IMR-90 (cell line): Measurements from ENCODE around the gene MRPS22. TPM values are rescaled to one million over a fixed set of nuclear protein-coding genes. Genes with fewer than 3 reads are reported as not detected.
"Not testable (repeated sequence)": the region's sequence is repeated elsewhere in the genome, so short reads cannot be mapped to it uniquely, and the experiment has no call there.

Source experiments
- ATAC-seq: fragments of 200-7000 bp; cut with Tn5 transposase; 2 replicates; pipeline ENCODE4 v1.9.1; 2020; ENCODE audit warnings: low read depth, mild to moderate bottlenecking, moderate library complexity
- BruUV-seq: library from RNA; stranded (reverse); fragments of 400-500 nt; replicated peaks from 2 replicates; lab custom pipeline; 2021; lab: Mats Ljungman, UMichigan
- CTCF ChIA-PET: fragments of 300-600 bp; formaldehyde crosslinking; extraction: SDS; loops from one replicate; lab custom pipeline; 2021; ENCODE audit warnings: antibody characterized with exemption; lab: Yijun Ruan, JAX
- POLR2A ChIA-PET: fragments of 300-600 bp; sonication (Branson Sonifier 250); formaldehyde crosslinking; loops from one replicate; lab custom pipeline; 2022; ENCODE audit warnings: antibody characterized with exemption; ENCODE audit not compliant: unreplicated experiment; lab: Charles Lee
- DNase-seq: peaks from one replicate; pipeline ENCODE4 v3.0.0; 2013
- H2AFZ ChIP-seq: replicated peaks from 2 replicates; pipeline ENCODE3; 2013; ENCODE audit warnings: low read length, mild to moderate bottlenecking; ENCODE audit not compliant: poor library complexity
- H2AK5ac ChIP-seq: 2 replicates; pipeline ENCODE4 v1.6.1; 2013; ENCODE audit warnings: low read depth, low read length, inconsistent platforms
- H2AK9ac ChIP-seq: replicated peaks from 2 replicates; pipeline ENCODE3; 2013; ENCODE audit warnings: mild to moderate bottlenecking, low read depth, low read length, moderate library complexity; ENCODE audit not compliant: poor library complexity
- H2BK120ac ChIP-seq: 2 replicates; pipeline ENCODE4 v1.6.1; 2013; ENCODE audit warnings: low read depth, low read length, inconsistent platforms
- H2BK15ac ChIP-seq: 3 replicates; pipeline ENCODE4 v1.6.1; 2013; ENCODE audit warnings: low read depth, low read length, inconsistent platforms
- H2BK20ac ChIP-seq: 2 replicates; pipeline ENCODE4 v1.6.1; 2013; ENCODE audit warnings: low read depth, mild to moderate bottlenecking, inconsistent platforms, low read length, moderate library complexity
- H2BK5ac ChIP-seq: 2 replicates; pipeline ENCODE4 v1.6.1; 2013; ENCODE audit warnings: mild to moderate bottlenecking, low read depth, low read length, inconsistent platforms; ENCODE audit not compliant: poor library complexity, severe bottlenecking
- H3K14ac ChIP-seq: replicated peaks from 2 replicates; pipeline ENCODE4 v1.6.1; 2013; ENCODE audit warnings: low read depth, low read length, inconsistent platforms
- H3K18ac ChIP-seq: 2 replicates; pipeline ENCODE4 v1.6.1; 2013; ENCODE audit warnings: low read depth, low read length, control low read depth
- H3K23ac ChIP-seq: 2 replicates; pipeline ENCODE4 v1.6.1; 2013; ENCODE audit warnings: low read depth, low read length, inconsistent platforms
- H3K27ac ChIP-seq: 2 replicates; pipeline ENCODE4 v1.5.1; 2013; ENCODE audit warnings: mild to moderate bottlenecking, control low read depth, low read length; ENCODE audit not compliant: insufficient read depth
- H3K27me3 ChIP-seq: 2 replicates; pipeline ENCODE4 v1.6.1; 2013; ENCODE audit warnings: low read length; ENCODE audit not compliant: control insufficient read depth, insufficient read depth
- H3K36me3 ChIP-seq: 2 replicates; pipeline ENCODE4 v1.6.1; 2013; ENCODE audit warnings: low read length, mixed read lengths; ENCODE audit not compliant: control insufficient read depth, insufficient read depth
- H3K4ac ChIP-seq: 2 replicates; pipeline ENCODE4 v1.6.1; 2013; ENCODE audit warnings: low read depth, low read length, inconsistent platforms
- H3K4me1 ChIP-seq: 2 replicates; pipeline ENCODE4 v1.6.1; 2013; ENCODE audit warnings: low read length, mixed read lengths; ENCODE audit not compliant: control insufficient read depth, insufficient read depth
- H3K4me2 ChIP-seq: 2 replicates; pipeline ENCODE4 v1.6.1; 2013; ENCODE audit warnings: low read depth, mild to moderate bottlenecking, control low read depth, low read length, moderate library complexity
- H3K4me3 ChIP-seq: 2 replicates; pipeline ENCODE4 v1.5.1; 2013; ENCODE audit warnings: low read depth, mild to moderate bottlenecking, control low read depth, low read length, moderate library complexity; ENCODE audit not compliant: insufficient read depth
- H3K56ac ChIP-seq: 2 replicates; pipeline ENCODE4 v1.6.1; 2013; ENCODE audit warnings: low read length, inconsistent platforms; ENCODE audit not compliant: insufficient read depth; ENCODE audit errors: extremely low read depth
- H3K79me1 ChIP-seq, 2 experiments: 2 replicates each; pipeline ENCODE4 v1.6.1; 2013; ENCODE audit warnings: low read length in 2 of 2, inconsistent platforms in 1 of 2, low read depth in 1 of 2
- H3K9ac ChIP-seq: 2 replicates; pipeline ENCODE4 v1.6.1; 2013; ENCODE audit warnings: low read depth, low read length, control low read depth
- H3K9me1 ChIP-seq: 2 replicates; pipeline ENCODE4 v1.6.1; 2013; ENCODE audit warnings: low read length, inconsistent platforms; ENCODE audit not compliant: insufficient read depth
- H3K9me3 ChIP-seq: 2 replicates; pipeline ENCODE4 v1.6.1; 2013; ENCODE audit warnings: low read length; ENCODE audit not compliant: control insufficient read depth, insufficient read depth
- H4K20me1 ChIP-seq: 2 replicates; pipeline ENCODE4 v1.6.1; 2013; ENCODE audit warnings: low read length, inconsistent platforms; ENCODE audit not compliant: insufficient read depth
- H4K5ac ChIP-seq: 2 replicates; pipeline ENCODE4 v1.6.1; 2013; ENCODE audit warnings: mild to moderate bottlenecking, low read depth, low read length, control low read depth
- H4K8ac ChIP-seq, 2 experiments: 2 replicates each; pipeline ENCODE4 v1.6.1; 2013; ENCODE audit warnings: low read depth in 2 of 2, low read length in 2 of 2, control low read depth in 1 of 2, inconsistent platforms in 1 of 2
- H4K91ac ChIP-seq: 2 replicates; pipeline ENCODE4 v1.6.1; 2013; ENCODE audit warnings: low read depth, low read length, inconsistent platforms; ENCODE audit not compliant: insufficient read depth
- BHLHE40 ChIP-seq: fragments of 150-350 bp; IDR thresholded peaks from 2 replicates; pipeline ENCODE4 v1.6.1; 2016; ENCODE audit warnings: mild to moderate bottlenecking, low read depth, low read length
- CEBPB ChIP-seq: IDR thresholded peaks from 2 replicates; pipeline ENCODE4 v1.6.1; 2012; ENCODE audit warnings: low read depth, low read length, improper control_type of control experiment
- ELK1 ChIP-seq: fragments of 150-350 bp; IDR thresholded peaks from 2 replicates; pipeline ENCODE4 v1.6.1; 2016; ENCODE audit warnings: low read depth, mild to moderate bottlenecking, low read length, moderate library complexity, borderline replicate concordance
- MAZ ChIP-seq: IDR thresholded peaks from 2 replicates; pipeline ENCODE4 v1.6.1; 2012; ENCODE audit warnings: low read depth, mild to moderate bottlenecking, low read length, improper control_type of control experiment, moderate library complexity, borderline replicate concordance
- MXI1 ChIP-seq: IDR thresholded peaks from 2 replicates; pipeline ENCODE4 v1.6.1; 2012; ENCODE audit warnings: low read depth, mild to moderate bottlenecking, low read length, moderate library complexity, borderline replicate concordance
- RCOR1 ChIP-seq: IDR thresholded peaks from 2 replicates; pipeline ENCODE4 v1.6.1; 2012; ENCODE audit warnings: mild to moderate bottlenecking, low read length, improper control_type of control experiment; ENCODE audit not compliant: insufficient replicate concordance
- RFX5 ChIP-seq: IDR thresholded peaks from 2 replicates; pipeline ENCODE4 v1.8.0; 2012; ENCODE audit warnings: low read depth, mild to moderate bottlenecking, low read length, moderate library complexity
- WGBS, 2 experiments: methylation state at CpG; one replicate each; pipeline versions ENCODE4 v1.1.5 to v1.1.7; 2013; ENCODE audit warnings: missing lambda C conversion rate in 2 of 2; ENCODE audit not compliant: insufficient read length in 1 of 2; ENCODE audit errors: extremely low coverage in 2 of 2; 5-methylcytosine and 5-hydroxymethylcytosine counted together
- dilution Hi-C: fragments of 300-500 bp; cut with HindIII; formaldehyde crosslinking; loops from one replicate; pipeline ENCODE4 v1.14.3; 2018; ENCODE audit warnings: low sequenced_read_pairs; ENCODE audit not compliant: unreplicated experiment
- in situ Hi-C: fragments of 300-500 bp; cut with MboI; formaldehyde crosslinking; loops from 3 replicates; pipeline ENCODE4 v1.14.3; 2019; ENCODE audit warnings: low sequenced_read_pairs, inconsistent platforms, mixed read lengths
- intact Hi-C: fragments of 100-400 bp; cut with micrococcal nuclease; formaldehyde crosslinking; loops from 2 replicates; pipeline ENCODE4 v1.10.0; 2022
- polyA plus RNA-seq, 3 experiments: library from polyadenylated mRNA; depleted of rRNA; stranded (reverse); fragments of >200 nt; gene quantifications; 2 replicates each; pipeline ENCODE4 v1.2.3, GENCODE V29; 2012; ENCODE audit warnings: low replicate concordance in 1 of 3
- total RNA-seq: library from RNA; depleted of rRNA; stranded (reverse); fragments of >200 nt; gene quantifications from 2 replicates; pipeline ENCODE4 v1.2.3, GENCODE V29; 2012

MRPS22 gene
- total and polyA plus RNA-seq, 2 of the 4 experiments (the other 2 are of a cell fraction), result 54.5 to 72.4 TPM

- POLR2A ChIA-PET, result no interaction called here
- Histone ChIP-seq H3K9ac (no peak overlapping the region), H3K18ac (no peak overlapping the region), H3K9me1 (no peaks in the 10 kb centered on the region), H3K23ac (no peak overlapping the region), H4K8ac (no peak overlapping the region), H2BK5ac (no peak overlapping the region), H3K56ac (no peak overlapping the region), H3K4me3 (no peak overlapping the region), H2BK15ac (no peak overlapping the region), H3K36me3 (no peaks in the 10 kb centered on the region), H4K5ac (no peak overlapping the region), H2AK9ac (no peak overlapping the region), H4K20me1 (no peaks in the 10 kb centered on the region), H4K91ac (no peak overlapping the region), H3K27me3 (no peaks in the 10 kb centered on the region), H3K4me1 (no peaks in the 10 kb centered on the region), H2BK120ac (no peak overlapping the region), H3K4me2 (no peak overlapping the region), H3K9me3 (peaks cover 2% of the 10 kb centered on the region; the same call in 1 of the 2 replicates), H3K79me1 (no peaks in the 10 kb centered on the region), H3K27ac (no peak overlapping the region), H2AFZ (no peak overlapping the region), H3K4ac (no peak overlapping the region), H2BK20ac (no peak overlapping the region), H3K14ac (no peak overlapping the region), H2AK5ac (no peak overlapping the region)
- DNase-seq (no peak), ATAC-seq (no peak)
- TF ChIP-seq CEBPB (no peak), RFX5 (no peak), ELK1 (no peak), RCOR1 (no peak), MXI1 (no peak), BHLHE40 (no peak), MAZ (no peak)
- intact Hi-C loops, result no loop called here
- WGBS, 2 experiments, result 60% methylated on average over 1 of the region's 3 CpGs; no CpG with 5 or more reads in 1 of the 2 experiments
- in situ Hi-C loops, result no loop called here
- BruUV-seq, result no TSS peak
- dilution Hi-C loops, result no loop called here
- CTCF ChIA-PET, result no interaction called here
These were observed 52.9 kb downstream of the MRPS22 start for GRCh38 chr3:139396707-139397106.

DNA sequence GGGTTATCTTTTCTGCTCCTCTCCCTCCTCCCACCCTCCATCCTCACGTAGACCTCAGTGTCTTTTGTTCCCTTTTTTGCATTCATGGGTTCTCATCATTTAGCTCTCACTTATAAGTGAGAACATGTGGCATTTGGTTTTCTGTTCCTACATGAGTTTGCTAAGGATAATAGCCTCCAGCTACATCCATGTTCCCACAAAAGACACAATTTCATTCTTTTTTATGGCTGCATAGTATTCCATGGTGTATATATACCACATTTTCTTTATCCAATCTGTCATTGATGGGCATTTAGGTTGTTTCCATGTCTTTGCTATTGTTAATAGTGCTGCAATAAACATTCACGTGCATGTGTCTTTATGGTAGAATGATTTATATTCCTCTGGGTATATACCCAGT lies 57.3 kb downstream of the MRPS22 start:
- no CpG with 5 or more reads among the region's 2 CpGs for WGBS, 2 experiments

More for the DNA sequence above, 57.3 kb downstream of the MRPS22 start:
- H4K91ac ChIP-seq, H2AK9ac ChIP-seq, H3K4me1 ChIP-seq, H3K79me1 ChIP-seq, H4K5ac ChIP-seq, H3K4me2 ChIP-seq, H2BK20ac ChIP-seq, intact Hi-C loops, H3K9ac ChIP-seq, H2BK5ac ChIP-seq, H4K20me1 ChIP-seq, H4K8ac ChIP-seq, H3K4me3 ChIP-seq, POLR2A ChIA-PET, H3K56ac ChIP-seq, H3K27ac ChIP-seq, dilution Hi-C loops, H2AFZ ChIP-seq, H2AK5ac ChIP-seq, DNase-seq, H3K36me3 ChIP-seq, H3K23ac ChIP-seq, ATAC-seq, H2BK15ac ChIP-seq, H3K4ac ChIP-seq, in situ Hi-C loops, H3K27me3 ChIP-seq, H3K14ac ChIP-seq, BruUV-seq, H3K9me1 ChIP-seq, H3K18ac ChIP-seq, H3K9me3 ChIP-seq, H2BK120ac ChIP-seq: not testable (repeated sequence)
- CTCF ChIA-PET, result interaction anchor here (0.6 kb wide), 1 partner anchor 147 kb away, joined by 3 read pairs; no protein-coding TSS in a partner anchor
